Ectodermal cell (in vitro differentiated cells): Measurements from ENCODE around the gene SLC7A4.

ENCODE experiments used
- H3K27ac ChIP-seq: 2 replicates; pipeline ENCODE4 v1.7.0; 2013; ENCODE audit warnings: mild to moderate bottlenecking, low read depth, low read length; ENCODE audit not compliant: insufficient read depth, poor library complexity, severe bottlenecking
- H3K27me3 ChIP-seq: 2 replicates; pipeline ENCODE4 v1.7.0; 2013; ENCODE audit warnings: mild to moderate bottlenecking, low read length; ENCODE audit not compliant: insufficient read depth, control insufficient read depth, poor library complexity, severe bottlenecking
- H3K36me3 ChIP-seq: one replicate; pipeline ENCODE4 v1.7.0; 2013; ENCODE audit warnings: low read length; ENCODE audit not compliant: control insufficient read depth, insufficient read depth
- H3K4me1 ChIP-seq: one replicate; pipeline ENCODE4 v1.7.0; 2013; ENCODE audit warnings: low read length; ENCODE audit not compliant: control insufficient read depth, insufficient read depth
- H3K4me3 ChIP-seq: 2 replicates; pipeline ENCODE4 v1.7.0; 2013; ENCODE audit warnings: low read depth, low read length, control low read depth; ENCODE audit not compliant: insufficient read depth
- H3K9me3 ChIP-seq: 2 replicates; pipeline ENCODE4 v1.7.0; 2013; ENCODE audit warnings: mild to moderate bottlenecking, low read length, moderate library complexity; ENCODE audit not compliant: control insufficient read depth
- WGBS, 2 experiments: methylation state at CpG; one replicate each; pipeline ENCODE4 v1.1.7; 2013; ENCODE audit warnings: missing lambda C conversion rate in 2 of 2; 5-methylcytosine and 5-hydroxymethylcytosine counted together

The SLC7A4 gene

GRCh38 chr22:20996598-20997535, 35.5 kb downstream of the SLC7A4 start:
- Histone ChIP-seq H3K4me1 (peaks cover 13% of the 10 kb centered on the region), H3K36me3 (peaks cover 4% of the 10 kb centered on the region), H3K27me3 (no peaks in the 10 kb centered on the region), H3K4me3 (no peak overlapping the region), H3K9me3 (no peaks in the 10 kb centered on the region), H3K27ac (no peak overlapping the region)
- WGBS, 2 experiments = 94 to 95% methylated on average over 27 of the region's 27 CpGs

- Histone ChIP-seq H3K4me3 (no peak overlapping the region), H3K27ac (no peak overlapping the region), H3K36me3 (peaks cover 4% of the 10 kb centered on the region), H3K4me1 (peaks cover 10% of the 10 kb centered on the region), H3K9me3 (no peaks in the 10 kb centered on the region), H3K27me3 (no peaks in the 10 kb centered on the region)
- 96% methylated on average over 10 of the region's 10 CpGs for WGBS, 2 experiments
Measured at GRCh38 chr22:20996031-20996410, 36.3 kb downstream of the SLC7A4 start.

- Histone ChIP-seq H3K4me3 (no peak overlapping the region), H3K36me3 (peaks cover 4% of the 10 kb centered on the region), H3K27me3 (no peaks in the 10 kb centered on the region), H3K27ac (no peak overlapping the region), H3K9me3 (no peaks in the 10 kb centered on the region), H3K4me1 (peaks cover 5% of the 10 kb centered on the region)
- WGBS, 2 experiments = 95 to 97% methylated on average over 23 of the region's 23 CpGs
Measured at GRCh38 chr22:20995329-20996030, 36.9 kb downstream of the SLC7A4 start.

- WGBS, 2 experiments = 94 to 96% methylated on average over 10 of the region's 10 CpGs
- no peaks in the 10 kb centered on the region for H3K4me1 ChIP-seq
- H3K27me3 ChIP-seq = no peaks in the 10 kb centered on the region
- no peak overlapping the region for H3K27ac ChIP-seq
- H3K36me3 ChIP-seq = no peaks in the 10 kb centered on the region
- H3K9me3 ChIP-seq = no peaks in the 10 kb centered on the region
- no peak overlapping the region for H3K4me3 ChIP-seq
Measured at GRCh38 chr22:20994902-20995241, 37.5 kb downstream of the SLC7A4 start.

- H3K36me3 ChIP-seq = no peaks in the 10 kb centered on the region
Measured at GRCh38 chr22:20994128-20994901, 38.0 kb downstream of the SLC7A4 start.

GRCh38 chr22:20993304-20994127, 38.8 kb downstream of the SLC7A4 start:
- H3K27ac ChIP-seq = no peak overlapping the region
- no peak overlapping the region for H3K4me3 ChIP-seq
- WGBS, 2 experiments = 95% methylated on average over 29 of the region's 29 CpGs
- no peaks in the 10 kb centered on the region for H3K27me3 ChIP-seq
- no peaks in the 10 kb centered on the region for H3K4me1 ChIP-seq
- H3K36me3 ChIP-seq = no peaks in the 10 kb centered on the region
- H3K9me3 ChIP-seq = no peaks in the 10 kb centered on the region

More at GRCh38 chr22:20994128-20994901, 38.0 kb downstream of the SLC7A4 start:
- Histone ChIP-seq H3K4me1 (no peaks in the 10 kb centered on the region), H3K27ac (no peak overlapping the region), H3K9me3 (no peaks in the 10 kb centered on the region), H3K27me3 (no peaks in the 10 kb centered on the region), H3K4me3 (no peak overlapping the region)
- 94 to 95% methylated on average over 30 of the region's 30 CpGs for WGBS, 2 experiments

- H3K36me3 ChIP-seq = no peaks in the 10 kb centered on the region
- H3K27me3 ChIP-seq = no peaks in the 10 kb centered on the region
- no peak overlapping the region for H3K27ac ChIP-seq
Measured at GRCh38 chr22:20992456-20993303, 39.7 kb downstream of the SLC7A4 start.

GRCh38 chr22:20992056-20992442, 40.3 kb downstream of the SLC7A4 start:
- no peaks in the 10 kb centered on the region for H3K9me3 ChIP-seq
- no peaks in the 10 kb centered on the region for H3K27me3 ChIP-seq
- H3K36me3 ChIP-seq = no peaks in the 10 kb centered on the region
- 92 to 96% methylated on average over 7 of the region's 7 CpGs for WGBS, 2 experiments
- no peaks in the 10 kb centered on the region for H3K4me1 ChIP-seq
- no peak overlapping the region for H3K27ac ChIP-seq
- H3K4me3 ChIP-seq = no peak overlapping the region

More at GRCh38 chr22:20992456-20993303, 39.7 kb downstream of the SLC7A4 start:
- no peak overlapping the region for H3K4me3 ChIP-seq
- 90 to 92% methylated on average over 21 of the region's 21 CpGs for WGBS, 2 experiments
- no peaks in the 10 kb centered on the region for H3K9me3 ChIP-seq
- H3K4me1 ChIP-seq = no peaks in the 10 kb centered on the region
